ENCODE measurements around the gene CUL7. TPM values are rescaled to one million over a fixed set of nuclear protein-coding genes. Genes with fewer than 3 reads are reported as not detected.

CUL7 gene
- total RNA-seq, 1 donor: 48.5 TPM

DNA sequence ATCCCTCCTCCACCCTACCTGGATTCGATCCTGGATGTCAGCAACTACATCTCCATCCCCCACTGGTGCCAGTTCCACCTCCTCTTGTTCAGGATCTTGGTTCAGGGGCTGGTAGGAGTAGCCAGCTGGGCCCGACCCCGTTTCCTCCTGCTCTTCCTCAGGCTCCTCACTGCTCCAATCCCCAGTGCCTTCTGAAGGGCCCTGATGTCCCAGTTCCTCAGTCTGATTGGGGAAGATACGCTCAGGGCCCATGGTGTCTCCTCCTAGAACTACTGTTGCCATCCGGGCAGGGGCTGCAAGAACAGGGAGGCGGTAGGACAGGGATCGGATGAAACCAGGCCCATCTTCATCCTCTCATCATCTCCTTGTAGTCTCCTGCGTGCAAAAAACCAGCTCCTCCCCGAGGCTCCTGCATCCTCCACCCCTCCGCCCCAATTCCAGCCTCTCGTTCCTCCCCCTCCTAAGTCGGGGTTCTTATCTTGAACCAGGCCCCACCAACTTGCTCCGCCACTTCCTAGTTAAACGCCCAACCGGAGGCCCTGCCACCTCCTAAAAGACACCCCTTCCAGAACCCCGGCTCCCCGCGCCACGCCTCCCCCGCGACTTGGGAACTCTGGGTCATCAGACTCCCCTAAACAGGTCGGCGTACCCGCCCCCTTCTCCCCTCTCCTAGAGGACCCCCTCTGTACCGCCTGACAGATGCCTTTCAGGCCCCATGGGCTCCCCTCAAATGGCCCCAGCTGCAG, 40.4 kb downstream of the CUL7 start:
- Histone ChIP-seq H3K27ac (ENCODE audit: low read depth, low read length) (peak overlapping the region; percentile 57), H4K20me1 (ENCODE audit: insufficient read depth, low read length) (peaks cover 34% of the 10 kb centered on the region), H3K36me3 (ENCODE audit: insufficient read depth, low read length) (peaks cover 53% of the 10 kb centered on the region), H3K79me2 (ENCODE audit: insufficient read depth, low read length) (peaks cover 80% of the 10 kb centered on the region), H2AFZ (ENCODE audit: low read length) (peak overlapping the region; percentile 91), H3K9me3 (ENCODE audit: low read depth, low read length) (no peaks in the 10 kb centered on the region), H3K4me1 (ENCODE audit: insufficient read depth, low read length) (peaks cover 28% of the 10 kb centered on the region), H3K4me2 (ENCODE audit: insufficient read depth, low read length) (peak overlapping the region; percentile 95), H3K4me3 (ENCODE audit: insufficient read depth, low read length) (peak overlapping the region; percentile 98), H3K27me3 (ENCODE audit: insufficient read depth, low read length) (no peaks in the 10 kb centered on the region)
- TF ChIP-seq, protein P1, sequence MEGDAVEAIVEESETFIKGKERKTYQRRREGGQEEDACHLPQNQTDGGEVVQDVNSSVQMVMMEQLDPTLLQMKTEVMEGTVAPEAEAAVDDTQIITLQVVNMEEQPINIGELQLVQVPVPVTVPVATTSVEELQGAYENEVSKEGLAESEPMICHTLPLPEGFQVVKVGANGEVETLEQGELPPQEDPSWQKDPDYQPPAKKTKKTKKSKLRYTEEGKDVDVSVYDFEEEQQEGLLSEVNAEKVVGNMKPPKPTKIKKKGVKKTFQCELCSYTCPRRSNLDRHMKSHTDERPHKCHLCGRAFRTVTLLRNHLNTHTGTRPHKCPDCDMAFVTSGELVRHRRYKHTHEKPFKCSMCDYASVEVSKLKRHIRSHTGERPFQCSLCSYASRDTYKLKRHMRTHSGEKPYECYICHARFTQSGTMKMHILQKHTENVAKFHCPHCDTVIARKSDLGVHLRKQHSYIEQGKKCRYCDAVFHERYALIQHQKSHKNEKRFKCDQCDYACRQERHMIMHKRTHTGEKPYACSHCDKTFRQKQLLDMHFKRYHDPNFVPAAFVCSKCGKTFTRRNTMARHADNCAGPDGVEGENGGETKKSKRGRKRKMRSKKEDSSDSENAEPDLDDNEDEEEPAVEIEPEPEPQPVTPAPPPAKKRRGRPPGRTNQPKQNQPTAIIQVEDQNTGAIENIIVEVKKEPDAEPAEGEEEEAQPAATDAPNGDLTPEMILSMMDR (IDR thresholded peaks at IDR 0.05; ENCODE audit: extremely low read depth, low read depth, low read length): no peak
- DNase-seq (ENCODE audit: insufficient read length, low spot score, missing footprints): peak; percentile 83

DNA sequence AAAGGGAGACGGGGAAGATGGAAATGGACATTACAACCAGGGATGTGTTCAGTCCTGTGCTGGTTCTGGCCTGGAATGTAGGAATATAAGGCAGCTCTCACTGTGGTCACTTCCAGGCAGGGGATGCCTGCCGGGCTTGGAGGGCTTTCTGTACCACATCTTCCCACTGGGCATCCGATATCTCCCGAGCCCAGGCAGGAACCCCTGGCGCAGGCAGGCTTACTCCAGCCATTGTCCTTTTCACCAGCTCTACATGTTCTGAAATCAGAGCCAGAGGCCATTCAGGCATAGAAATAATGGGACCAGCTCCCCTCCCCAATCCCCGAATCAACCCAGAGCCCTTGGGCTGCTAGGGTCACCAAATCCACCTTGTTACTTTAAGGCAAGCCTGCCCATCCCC, 41.3 kb downstream of the CUL7 start:
- Histone ChIP-seq H3K4me3 (ENCODE audit: insufficient read depth, low read length) (peak overlapping the region; percentile 98), H3K4me2 (ENCODE audit: insufficient read depth, low read length) (peak overlapping the region; percentile 95), H3K27me3 (ENCODE audit: insufficient read depth, low read length) (no peaks in the 10 kb centered on the region), H3K9me3 (ENCODE audit: low read depth, low read length) (no peaks in the 10 kb centered on the region), H3K79me2 (ENCODE audit: insufficient read depth, low read length) (peaks cover 71% of the 10 kb centered on the region), H3K4me1 (ENCODE audit: insufficient read depth, low read length) (peaks cover 28% of the 10 kb centered on the region), H2AFZ (ENCODE audit: low read length) (no peak overlapping the region), H3K27ac (ENCODE audit: low read depth, low read length) (no peak overlapping the region), H4K20me1 (ENCODE audit: insufficient read depth, low read length) (peaks cover 29% of the 10 kb centered on the region), H3K36me3 (ENCODE audit: insufficient read depth, low read length) (peaks cover 53% of the 10 kb centered on the region)
- no peak for DNase-seq (ENCODE audit: insufficient read length, low spot score, missing footprints)
- TF ChIP-seq, protein P1 (IDR thresholded peaks at IDR 0.05; ENCODE audit: extremely low read depth, low read depth, low read length): no peak

DNA sequence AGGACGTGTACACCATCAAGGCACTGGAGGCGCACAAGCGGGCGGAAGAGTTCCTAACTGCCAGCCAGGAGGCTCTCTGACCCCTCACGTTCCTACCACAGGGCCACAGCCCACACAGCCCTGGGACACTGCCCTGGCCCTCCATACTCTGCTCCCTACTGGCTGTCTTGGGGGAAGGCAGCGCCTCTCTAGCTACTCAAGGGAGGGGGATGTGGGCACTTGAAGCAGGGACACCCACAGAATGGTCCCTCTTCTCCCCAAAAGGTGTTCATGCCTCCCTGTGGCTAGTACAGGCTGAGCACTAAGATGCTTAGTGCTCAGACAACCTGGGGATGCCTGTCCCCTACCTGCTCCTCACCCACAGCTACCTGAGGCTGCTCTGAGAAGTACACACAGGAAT, 42.4 kb downstream of the CUL7 start:
- Histone ChIP-seq H3K9me3 (ENCODE audit: low read depth, low read length) (no peaks in the 10 kb centered on the region), H3K4me3 (ENCODE audit: insufficient read depth, low read length) (no peak overlapping the region), H4K20me1 (ENCODE audit: insufficient read depth, low read length) (peaks cover 18% of the 10 kb centered on the region), H3K27ac (ENCODE audit: low read depth, low read length) (no peak overlapping the region), H3K4me2 (ENCODE audit: insufficient read depth, low read length) (no peak overlapping the region), H3K79me2 (ENCODE audit: insufficient read depth, low read length) (peaks cover 59% of the 10 kb centered on the region), H2AFZ (ENCODE audit: low read length) (no peak overlapping the region), H3K4me1 (ENCODE audit: insufficient read depth, low read length) (peaks cover 22% of the 10 kb centered on the region), H3K27me3 (ENCODE audit: insufficient read depth, low read length) (no peaks in the 10 kb centered on the region), H3K36me3 (ENCODE audit: insufficient read depth, low read length) (peaks cover 53% of the 10 kb centered on the region)
- DNase-seq (ENCODE audit: insufficient read length, low spot score, missing footprints): no peak
- TF ChIP-seq, protein P1 (IDR thresholded peaks at IDR 0.05; ENCODE audit: extremely low read depth, low read depth, low read length): no peak

DNA sequence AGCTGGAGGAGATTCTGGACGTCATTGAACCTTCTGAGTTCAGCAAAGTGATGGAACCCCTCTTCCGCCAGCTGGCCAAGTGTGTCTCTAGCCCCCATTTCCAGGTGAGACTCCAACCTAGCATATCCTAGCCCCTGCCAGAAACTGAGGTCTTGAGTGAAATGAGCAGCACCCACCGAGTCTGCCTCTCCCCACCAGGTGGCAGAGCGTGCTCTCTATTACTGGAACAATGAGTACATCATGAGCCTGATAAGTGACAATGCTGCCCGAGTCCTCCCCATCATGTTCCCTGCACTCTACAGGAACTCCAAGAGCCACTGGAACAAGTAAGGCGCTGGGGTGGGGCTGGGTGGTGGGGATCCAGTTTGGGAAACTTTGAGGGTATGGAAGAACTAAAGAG, 44.5 kb downstream of the CUL7 start:
- Histone ChIP-seq H4K20me1 (ENCODE audit: insufficient read depth, low read length) (peaks cover 7% of the 10 kb centered on the region), H3K36me3 (ENCODE audit: insufficient read depth, low read length) (peaks cover 57% of the 10 kb centered on the region), H3K4me3 (ENCODE audit: insufficient read depth, low read length) (no peak overlapping the region), H3K4me2 (ENCODE audit: insufficient read depth, low read length) (no peak overlapping the region), H3K4me1 (ENCODE audit: insufficient read depth, low read length) (peaks cover 10% of the 10 kb centered on the region), H2AFZ (ENCODE audit: low read length) (no peak overlapping the region), H3K9me3 (ENCODE audit: low read depth, low read length) (no peaks in the 10 kb centered on the region), H3K79me2 (ENCODE audit: insufficient read depth, low read length) (peaks cover 38% of the 10 kb centered on the region), H3K27ac (ENCODE audit: low read depth, low read length) (no peak overlapping the region), H3K27me3 (ENCODE audit: insufficient read depth, low read length) (no peaks in the 10 kb centered on the region)
- TF ChIP-seq, protein P1 (IDR thresholded peaks at IDR 0.05; ENCODE audit: extremely low read depth, low read depth, low read length): peak; percentile 62
- peak; percentile 90 for DNase-seq (ENCODE audit: insufficient read length, low spot score, missing footprints)

Data from osteoblast (primary cell).